ENCODE results near the gene SPATA3. TPM values are rescaled to one million over a fixed set of nuclear protein-coding genes. Genes with fewer than 3 reads are reported as not detected.
A peak's percentile ranks its signal among the peaks of the same experiment; 100 is the strongest.

The SPATA3 gene
- total and polyA plus RNA-seq, 2 of the 13 experiments (the other 11 are each of a cell fraction or from before 2014, with no cell fraction given) = not detected

- TF ChIP-seq ZFP36L2 (CRISPR knock-in tag; IDR thresholded peaks at IDR 0.05) (no peak), ZNF354B (CRISPR knock-in tag; IDR thresholded peaks at IDR 0.05) (no peak), ZNF777 (CRISPR knock-in tag; IDR thresholded peaks at IDR 0.05) (peak; percentile 63), MTA1 (CRISPR knock-in tag; IDR thresholded peaks at IDR 0.05; ENCODE audit: borderline replicate concordance) (no peak), TBL1XR1 (IDR thresholded peaks at IDR 0.05; ENCODE audit: borderline replicate concordance, low read length, partially characterized antibody) (no peak), SYNCRIP (IDR thresholded peaks at IDR 0.05; ENCODE audit: insufficient read depth, low read depth, low read length) (no peak), IKZF5 (CRISPR knock-in tag; IDR thresholded peaks at IDR 0.05) (no peak), PRMT3 (CRISPR knock-in tag; IDR thresholded peaks at IDR 0.05; ENCODE audit: borderline replicate concordance, low read depth) (no peak), ZNF644 (CRISPR knock-in tag; IDR thresholded peaks at IDR 0.05; ENCODE audit: low read depth) (no peak), HOXA5 (CRISPR knock-in tag; IDR thresholded peaks at IDR 0.05) (0 out of 2 replicates have a peak, but pooled peaks have one; percentile 8), CEBPZ (IDR thresholded peaks at IDR 0.05; ENCODE audit: low read length) (no peak), ZXDC (CRISPR knock-in tag; IDR thresholded peaks at IDR 0.05) (no peak), HNF4A (CRISPR knock-in tag; IDR thresholded peaks at IDR 0.05) (no peak), ZNF282 (IDR thresholded peaks at IDR 0.05; ENCODE audit: partially characterized antibody) (no peak)
- TF ChIP-seq, protein P1, sequence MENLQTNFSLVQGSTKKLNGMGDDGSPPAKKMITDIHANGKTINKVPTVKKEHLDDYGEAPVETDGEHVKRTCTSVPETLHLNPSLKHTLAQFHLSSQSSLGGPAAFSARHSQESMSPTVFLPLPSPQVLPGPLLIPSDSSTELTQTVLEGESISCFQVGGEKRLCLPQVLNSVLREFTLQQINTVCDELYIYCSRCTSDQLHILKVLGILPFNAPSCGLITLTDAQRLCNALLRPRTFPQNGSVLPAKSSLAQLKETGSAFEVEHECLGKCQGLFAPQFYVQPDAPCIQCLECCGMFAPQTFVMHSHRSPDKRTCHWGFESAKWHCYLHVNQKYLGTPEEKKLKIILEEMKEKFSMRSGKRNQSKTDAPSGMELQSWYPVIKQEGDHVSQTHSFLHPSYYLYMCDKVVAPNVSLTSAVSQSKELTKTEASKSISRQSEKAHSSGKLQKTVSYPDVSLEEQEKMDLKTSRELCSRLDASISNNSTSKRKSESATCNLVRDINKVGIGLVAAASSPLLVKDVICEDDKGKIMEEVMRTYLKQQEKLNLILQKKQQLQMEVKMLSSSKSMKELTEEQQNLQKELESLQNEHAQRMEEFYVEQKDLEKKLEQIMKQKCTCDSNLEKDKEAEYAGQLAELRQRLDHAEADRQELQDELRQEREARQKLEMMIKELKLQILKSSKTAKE (CRISPR knock-in tag; IDR thresholded peaks at IDR 0.05; ENCODE audit: borderline replicate concordance) = peak; percentile 42; the same call in 1 of the 2 replicates
- TF ChIP-seq, protein P2, sequence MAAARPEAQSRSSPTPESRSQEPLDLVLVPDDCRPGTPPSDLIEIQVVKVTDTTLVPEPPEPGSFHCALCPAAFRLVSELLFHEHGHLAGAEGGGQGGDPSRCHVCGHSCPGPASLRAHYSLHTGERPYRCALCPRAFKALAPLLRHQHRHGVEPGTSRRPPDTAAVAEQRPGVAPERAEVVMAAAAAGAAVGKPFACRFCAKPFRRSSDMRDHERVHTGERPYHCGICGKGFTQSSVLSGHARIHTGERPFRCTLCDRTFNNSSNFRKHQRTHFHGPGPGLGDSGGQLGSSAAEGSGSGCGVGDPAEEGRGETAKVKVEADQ (CRISPR knock-in tag; IDR thresholded peaks at IDR 0.05; ENCODE audit: borderline replicate concordance) = no peak
- TF ChIP-seq, protein P3, sequence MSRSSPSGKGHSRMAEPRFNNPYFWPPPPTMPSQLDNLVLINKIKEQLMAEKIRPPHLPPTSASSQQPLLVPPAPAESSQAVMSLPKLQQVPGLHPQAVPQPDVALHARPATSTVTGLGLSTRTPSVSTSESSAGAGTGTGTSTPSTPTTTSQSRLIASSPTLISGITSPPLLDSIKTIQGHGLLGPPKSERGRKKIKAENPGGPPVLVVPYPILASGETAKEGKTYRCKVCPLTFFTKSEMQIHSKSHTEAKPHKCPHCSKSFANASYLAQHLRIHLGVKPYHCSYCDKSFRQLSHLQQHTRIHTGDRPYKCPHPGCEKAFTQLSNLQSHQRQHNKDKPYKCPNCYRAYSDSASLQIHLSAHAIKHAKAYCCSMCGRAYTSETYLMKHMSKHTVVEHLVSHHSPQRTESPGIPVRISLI (CRISPR knock-in tag; IDR thresholded peaks at IDR 0.05; ENCODE audit: borderline replicate concordance) = no peak
These were observed 42.0 kb downstream of the SPATA3 start (continued) for GRCh38 chr2:231037731-231038482.
